Epithelial cell of esophagus (primary cell): ENCODE results near the gene YPEL2.

Experiments
- DNase-seq: peaks from one replicate; pipeline ENCODE4 v3.0.0; 2010; ENCODE audit warnings: low read depth
- H3K4me3 ChIP-seq: 2 replicates; pipeline ENCODE4 v1.5.1; 2011; ENCODE audit warnings: mild to moderate bottlenecking, low read length, control low read depth
- TF ChIP-seq, protein P1 (sequence below): IDR thresholded peaks from 2 replicates; pipeline ENCODE4 v1.5.1; 2011; ENCODE audit warnings: low read depth, mild to moderate bottlenecking, low read length, control low read depth, inconsistent platforms; ENCODE audit not compliant: insufficient read depth; ENCODE audit errors: missing control alignments

Gene YPEL2

GRCh38 chr17:59357929-59358328, 26.5 kb downstream of the YPEL2 start:
- DNase-seq, result peak; percentile 90
- TF ChIP-seq, protein P1, sequence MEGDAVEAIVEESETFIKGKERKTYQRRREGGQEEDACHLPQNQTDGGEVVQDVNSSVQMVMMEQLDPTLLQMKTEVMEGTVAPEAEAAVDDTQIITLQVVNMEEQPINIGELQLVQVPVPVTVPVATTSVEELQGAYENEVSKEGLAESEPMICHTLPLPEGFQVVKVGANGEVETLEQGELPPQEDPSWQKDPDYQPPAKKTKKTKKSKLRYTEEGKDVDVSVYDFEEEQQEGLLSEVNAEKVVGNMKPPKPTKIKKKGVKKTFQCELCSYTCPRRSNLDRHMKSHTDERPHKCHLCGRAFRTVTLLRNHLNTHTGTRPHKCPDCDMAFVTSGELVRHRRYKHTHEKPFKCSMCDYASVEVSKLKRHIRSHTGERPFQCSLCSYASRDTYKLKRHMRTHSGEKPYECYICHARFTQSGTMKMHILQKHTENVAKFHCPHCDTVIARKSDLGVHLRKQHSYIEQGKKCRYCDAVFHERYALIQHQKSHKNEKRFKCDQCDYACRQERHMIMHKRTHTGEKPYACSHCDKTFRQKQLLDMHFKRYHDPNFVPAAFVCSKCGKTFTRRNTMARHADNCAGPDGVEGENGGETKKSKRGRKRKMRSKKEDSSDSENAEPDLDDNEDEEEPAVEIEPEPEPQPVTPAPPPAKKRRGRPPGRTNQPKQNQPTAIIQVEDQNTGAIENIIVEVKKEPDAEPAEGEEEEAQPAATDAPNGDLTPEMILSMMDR, result no peak
- no peak overlapping the region for H3K4me3 ChIP-seq

DNA sequence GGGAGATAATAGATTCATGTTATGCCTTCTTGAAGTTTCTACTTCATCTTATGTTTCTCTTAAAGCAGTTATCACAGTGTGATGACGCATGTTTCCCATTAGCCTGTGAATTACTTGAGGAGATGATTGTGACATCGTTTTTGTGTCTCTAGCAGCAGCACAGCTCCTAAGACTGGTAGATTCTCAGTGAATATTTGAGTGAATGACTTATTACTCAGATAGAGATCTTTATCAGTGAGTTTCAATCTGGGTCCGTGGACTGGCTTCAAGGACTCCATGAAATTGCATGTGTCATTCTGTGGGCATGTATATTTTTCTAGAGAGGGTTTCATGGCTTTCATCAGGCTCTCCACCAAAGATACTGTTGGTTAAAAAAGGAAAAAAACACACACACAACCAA, 29.9 kb downstream of the YPEL2 start:
- DNase-seq, result peak; percentile 36
- no peak overlapping the region for H3K4me3 ChIP-seq

GRCh38 chr17:59361916-59362810, 30.7 kb downstream of the YPEL2 start:
- peak; percentile 52 for DNase-seq
- TF ChIP-seq, protein P1, result no peak
- H3K4me3 ChIP-seq, result no peak overlapping the region

More for the DNA sequence above, 29.9 kb downstream of the YPEL2 start:
- TF ChIP-seq, protein P1, result no peak

GRCh38 chr17:59362811-59363205, 31.4 kb downstream of the YPEL2 start:
- DNase-seq, result no peak

DNA sequence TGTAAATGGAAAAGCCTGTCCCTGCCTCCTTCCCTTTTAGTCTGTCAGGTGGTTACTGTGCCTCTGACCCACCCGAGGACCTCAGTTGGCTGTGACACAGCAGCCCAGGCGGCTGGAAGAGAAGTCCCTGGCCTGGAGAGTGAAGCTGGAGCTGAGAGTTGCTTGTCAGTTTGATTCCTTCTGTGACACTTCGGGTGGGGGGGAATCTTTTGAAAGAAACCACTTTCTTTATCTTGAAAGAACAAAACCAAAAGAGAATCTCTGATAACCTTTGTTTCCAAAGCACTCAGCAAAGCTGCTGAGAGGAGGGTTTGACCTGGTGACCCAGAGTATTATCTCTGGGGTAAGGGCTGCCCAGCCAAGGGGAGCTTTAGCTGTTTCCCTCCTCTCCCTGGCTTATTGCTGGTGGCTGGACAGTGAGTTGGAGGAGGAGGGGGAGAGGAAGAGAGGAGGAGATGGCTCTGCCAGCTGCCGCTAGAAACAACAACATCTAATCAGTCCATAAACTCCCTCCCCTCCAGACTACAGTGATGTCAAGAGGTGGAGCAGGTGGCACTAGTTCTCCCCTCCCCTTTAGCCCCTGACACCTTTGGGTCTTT, 34.0 kb downstream of the YPEL2 start:
- no peak for DNase-seq
- H3K4me3 ChIP-seq, result no peak overlapping the region
- TF ChIP-seq, protein P1, result no peak

More at GRCh38 chr17:59362811-59363205, 31.4 kb downstream of the YPEL2 start:
- TF ChIP-seq, protein P1, result no peak
- H3K4me3 ChIP-seq, result no peak overlapping the region

DNA sequence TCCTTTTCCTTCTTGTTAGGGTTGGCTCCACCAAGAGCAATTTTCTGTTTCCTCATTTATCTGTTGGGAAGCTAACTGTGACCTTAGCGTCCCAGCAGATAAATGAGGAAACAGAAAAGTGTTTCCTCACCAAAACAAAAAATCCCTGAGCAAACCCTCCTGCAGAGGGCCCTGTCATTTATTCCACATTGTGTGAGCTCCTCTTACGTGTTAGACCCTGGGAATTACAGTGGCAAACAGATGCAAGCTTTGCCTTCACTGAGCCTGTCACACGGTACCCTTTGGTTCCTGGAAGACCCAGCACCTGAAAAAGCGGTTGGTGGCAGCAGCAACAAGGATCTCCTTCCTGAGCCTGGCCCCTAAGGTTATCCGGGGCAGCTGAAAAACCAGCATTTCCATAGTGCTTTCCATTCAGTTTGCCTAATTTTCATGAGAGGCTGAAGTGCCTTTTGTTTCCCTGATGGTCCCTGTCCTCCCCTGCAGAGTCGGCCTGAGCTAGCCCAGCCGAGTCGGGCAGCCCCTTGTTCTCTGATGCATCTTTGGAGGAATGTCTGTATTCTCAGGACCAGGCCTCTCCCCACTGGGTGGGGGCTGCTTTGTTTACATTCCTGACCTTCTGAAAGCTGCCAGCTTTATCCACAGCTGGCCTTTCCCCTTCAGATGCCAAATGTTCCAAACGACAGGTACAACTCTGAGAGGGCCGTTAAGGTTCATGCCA, 34.7 kb downstream of the YPEL2 start:
- DNase-seq, result no peak
- H3K4me3 ChIP-seq, result no peak overlapping the region
- TF ChIP-seq, protein P1, result no peak
